GM18868 (cell line): ENCODE measurements around the gene YAP1.

Source experiments
- ATAC-seq: cut with Tn5 transposase; IDR thresholded peaks from one replicate; pipeline ENCODE4 v1.9.1; 2021; ENCODE audit warnings: mild to moderate bottlenecking, moderate library complexity; ENCODE audit not compliant: unreplicated experiment

Gene YAP1

GRCh38 chr11:102155676-102156075, 45.4 kb downstream of the YAP1 start:
- ATAC-seq, result no peak

GRCh38 chr11:102157219-102157618, 47.0 kb downstream of the YAP1 start:
- no peak for ATAC-seq

GRCh38 chr11:102158164-102158735, 48.0 kb downstream of the YAP1 start:
- ATAC-seq, result no peak

- ATAC-seq, result no peak
Measured at GRCh38 chr11:102163368-102163767, 53.1 kb downstream of the YAP1 start.

- ATAC-seq, result no peak
Measured at GRCh38 chr11:102166175-102167064, 56.2 kb downstream of the YAP1 start.

GRCh38 chr11:102168481-102168880, 58.2 kb downstream of the YAP1 start:
- ATAC-seq, result no peak

GRCh38 chr11:102171101-102171500, 60.9 kb downstream of the YAP1 start:
- ATAC-seq, result no peak

GRCh38 chr11:102172127-102172848, 62.0 kb downstream of the YAP1 start:
- ATAC-seq, result no peak

- ATAC-seq, result no peak
Measured at GRCh38 chr11:102177126-102177525, 66.9 kb downstream of the YAP1 start.

GRCh38 chr11:102177974-102178631, 67.9 kb downstream of the YAP1 start:
- ATAC-seq, result no peak

- no peak for ATAC-seq
Measured at GRCh38 chr11:102179371-102179770, 69.1 kb downstream of the YAP1 start.

- no peak for ATAC-seq
Measured at GRCh38 chr11:102184269-102184987, 74.2 kb downstream of the YAP1 start.

- no peak for ATAC-seq
Measured at GRCh38 chr11:102186551-102187191, 76.4 kb downstream of the YAP1 start.

- ATAC-seq, result no peak
Measured at GRCh38 chr11:102187416-102188151, 77.3 kb downstream of the YAP1 start.

- no peak for ATAC-seq
Measured at GRCh38 chr11:102188488-102188887, 78.2 kb downstream of the YAP1 start.

GRCh38 chr11:102191832-102192231, 81.6 kb downstream of the YAP1 start:
- ATAC-seq, result no peak

- ATAC-seq, result no peak
Measured at GRCh38 chr11:102192349-102193066, 82.3 kb downstream of the YAP1 start.

- ATAC-seq, result no peak
Measured at GRCh38 chr11:102194257-102194656, 84.0 kb downstream of the YAP1 start.

- ATAC-seq, result no peak
Measured at GRCh38 chr11:102194990-102195389, 84.7 kb downstream of the YAP1 start.
